ENCODE data around the gene RAD51B. TPM values are rescaled to one million over a fixed set of nuclear protein-coding genes. Genes with fewer than 3 reads are reported as not detected.

The RAD51B gene
- total RNA-seq, 1 experiment from 2014 or later, result 16.7 TPM

DNA sequence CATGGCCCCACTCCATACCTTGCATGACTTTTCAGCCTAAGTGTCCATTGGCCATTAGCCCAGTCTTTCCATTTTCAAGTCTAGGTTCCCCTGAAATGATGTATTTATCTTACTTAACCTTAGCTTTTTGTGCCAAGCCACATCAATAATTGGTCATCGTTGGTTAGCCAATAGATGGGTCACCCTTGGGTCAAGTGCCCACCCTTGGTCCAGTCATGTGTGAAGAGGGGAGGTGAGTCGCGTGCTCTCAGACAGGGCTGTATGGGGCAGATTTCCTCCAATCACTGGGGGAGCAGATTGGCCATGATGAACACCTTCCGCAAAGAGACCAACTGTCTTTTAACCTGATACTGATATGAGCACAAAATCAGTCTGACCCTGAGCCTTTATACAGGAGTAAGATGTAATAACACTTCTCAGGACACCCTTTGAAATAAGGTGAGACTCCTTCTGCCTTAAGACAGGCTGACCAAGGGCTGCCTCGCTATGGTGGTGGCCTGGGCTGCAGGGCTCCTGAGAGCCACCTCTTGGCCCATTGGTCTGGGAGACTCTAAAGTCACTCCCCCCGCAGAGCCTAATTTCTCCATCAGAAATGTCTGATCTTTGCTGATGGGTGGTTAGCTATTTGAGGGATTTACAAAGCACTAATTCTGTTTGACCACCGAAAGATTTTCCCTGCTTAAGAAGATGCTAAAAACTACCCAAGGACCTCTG is 830.1 kb downstream of the RAD51B start:
- no peak overlapping the region for H3K4me3 Mint-ChIP-seq
- Histone ChIP-seq H3K9me3 (ENCODE audit: control insufficient read depth, low read depth, low read length) (no peaks in the 10 kb centered on the region), H3K79me1 (ENCODE audit: insufficient read depth, low read depth, low read length, poor library complexity, severe bottlenecking) (no peaks in the 10 kb centered on the region), H3K27ac (ENCODE audit: insufficient read length, low read depth, low read length) (no peak overlapping the region), H2BK5ac (ENCODE audit: insufficient read length, low read length) (no peak overlapping the region), H3K9ac (ENCODE audit: extremely low read depth, insufficient read length, low read length) (no peak overlapping the region), H3K56ac (ENCODE audit: insufficient read length, low read depth, low read length) (no peak overlapping the region), H2BK15ac (ENCODE audit: low read depth, low read length) (no peak overlapping the region), H3K4me2 (ENCODE audit: insufficient read depth, insufficient read length, low read length) (no peak overlapping the region), H2BK20ac (ENCODE audit: low read depth, low read length, poor library complexity, severe bottlenecking) (no peak overlapping the region), H4K8ac (replicated peaks; ENCODE audit: insufficient read length, low read depth, low read length) (no peak overlapping the region), H3K79me2 (ENCODE audit: insufficient read depth, low read length) (no peaks in the 10 kb centered on the region), H4K5ac (ENCODE audit: insufficient read length, low read depth, low read length) (no peak overlapping the region), H3K18ac (ENCODE audit: insufficient read length, low read depth, low read length) (no peak overlapping the region), H2BK12ac (ENCODE audit: insufficient read length, low read depth, low read length) (no peak overlapping the region), H3K23me2 (ENCODE audit: insufficient read length, low read depth, low read length, poor library complexity, severe bottlenecking) (no peaks in the 10 kb centered on the region), H4K20me1 (ENCODE audit: control insufficient read depth, insufficient read depth, insufficient read length) (no peaks in the 10 kb centered on the region), H3K23ac (ENCODE audit: insufficient read length, low read depth, low read length) (no peak overlapping the region), H4K91ac (ENCODE audit: insufficient read length, low read depth, low read length) (no peak overlapping the region), H2BK120ac (ENCODE audit: low read depth, low read length, poor library complexity, severe bottlenecking) (no peak overlapping the region), H3K27me3 (ENCODE audit: insufficient read depth, low read length) (no peaks in the 10 kb centered on the region), H3K4ac (ENCODE audit: low read depth, low read length) (no peak overlapping the region), H3T11ph (ENCODE audit: low read length) (no peak overlapping the region), H2AFZ (ENCODE audit: low read length) (no peak overlapping the region), H3K14ac (ENCODE audit: insufficient read depth, low read length) (no peak overlapping the region), H2AK5ac (ENCODE audit: insufficient read length, low read length) (no peak overlapping the region), H3K4me1 (ENCODE audit: insufficient read depth, low read length) (no peaks in the 10 kb centered on the region; the same call in 1 of the 2 replicates)
- peaks cover 17 to 21% of the 10 kb centered on the region in 2 experiments for H3K4me1 Mint-ChIP-seq
- peaks cover 3% of the 10 kb centered on the region for H3K27me3 Mint-ChIP-seq (ENCODE audit: low read depth)
- H3K36me3 Mint-ChIP-seq (ENCODE audit: insufficient read depth in 1 of 3, low read depth in 3 of 3), result no peaks in the 10 kb centered on the region
- TF ChIP-seq, protein P1, sequence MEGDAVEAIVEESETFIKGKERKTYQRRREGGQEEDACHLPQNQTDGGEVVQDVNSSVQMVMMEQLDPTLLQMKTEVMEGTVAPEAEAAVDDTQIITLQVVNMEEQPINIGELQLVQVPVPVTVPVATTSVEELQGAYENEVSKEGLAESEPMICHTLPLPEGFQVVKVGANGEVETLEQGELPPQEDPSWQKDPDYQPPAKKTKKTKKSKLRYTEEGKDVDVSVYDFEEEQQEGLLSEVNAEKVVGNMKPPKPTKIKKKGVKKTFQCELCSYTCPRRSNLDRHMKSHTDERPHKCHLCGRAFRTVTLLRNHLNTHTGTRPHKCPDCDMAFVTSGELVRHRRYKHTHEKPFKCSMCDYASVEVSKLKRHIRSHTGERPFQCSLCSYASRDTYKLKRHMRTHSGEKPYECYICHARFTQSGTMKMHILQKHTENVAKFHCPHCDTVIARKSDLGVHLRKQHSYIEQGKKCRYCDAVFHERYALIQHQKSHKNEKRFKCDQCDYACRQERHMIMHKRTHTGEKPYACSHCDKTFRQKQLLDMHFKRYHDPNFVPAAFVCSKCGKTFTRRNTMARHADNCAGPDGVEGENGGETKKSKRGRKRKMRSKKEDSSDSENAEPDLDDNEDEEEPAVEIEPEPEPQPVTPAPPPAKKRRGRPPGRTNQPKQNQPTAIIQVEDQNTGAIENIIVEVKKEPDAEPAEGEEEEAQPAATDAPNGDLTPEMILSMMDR (conservative IDR thresholded peaks at IDR 0.05), result no peak
- H3K9me3 Mint-ChIP-seq, result no peaks in the 10 kb centered on the region
- no CpG with 5 or more reads among the region's 7 CpGs for WGBS (ENCODE audit: extremely low coverage, insufficient read length, low lambda C conversion rate)
- H3K27ac Mint-ChIP-seq, result no peak overlapping the region
- DNase-seq, result peak; percentile 6
